Loucy (cell line): Measurements from ENCODE around the gene EEFSEC.

ENCODE experiments used
- CTCF ChIP-seq: fragments of 200-600 bp; sonication (generic); conservative IDR thresholded peaks from 2 replicates; pipeline ENCODE4 v1.5.1; 2014; ENCODE audit warnings: mild to moderate bottlenecking, antibody characterized with exemption, low read length
- EZH2phosphoT487 ChIP-seq: fragments of 200-600 bp; IDR thresholded peaks from 2 replicates; pipeline ENCODE4 v1.6.1; 2018; ENCODE audit warnings: antibody characterized with exemption, mild to moderate bottlenecking, moderate library complexity, borderline replicate concordance

GRCh38 chr3:128452120-128452519 lies 298.8 kb downstream of the EEFSEC start:
- TF ChIP-seq CTCF (no peak), EZH2phosphoT487 (no peak)
